Cardiac muscle cell (in vitro differentiated cells and primary cell): ENCODE results near the gene ATG16L1. TPM values are rescaled to one million over a fixed set of nuclear protein-coding genes. Genes with fewer than 3 reads are reported as not detected.
A peak's percentile ranks its signal among the peaks of the same experiment; 100 is the strongest.

Source experiments
- DNase-seq, 2 donors: peaks; one replicate each; pipeline versions ENCODE4 v3.0.0 to v3.0.0-alpha.2; 2010 to 2017; ENCODE audit warnings: low read depth in 1 of 2, low spot score in 1 of 2
- H3K27ac ChIP-seq: fragments of 200-600 bp; sonication (generic); 2 replicates; pipeline ENCODE4 v1.5.1; 2016
- H3K27me3 ChIP-seq: fragments of 200-600 bp; sonication (generic); 2 replicates; pipeline ENCODE4 v1.6.0; 2016; ENCODE audit warnings: control low read depth
- H3K36me3 ChIP-seq: fragments of 200-600 bp; sonication (generic); 2 replicates; pipeline ENCODE4 v1.5.1; 2016; ENCODE audit warnings: control low read depth
- H3K4me1 ChIP-seq: fragments of 200-600 bp; sonication (generic); 2 replicates; pipeline ENCODE4 v1.8.1; 2017; ENCODE audit warnings: low read depth, mild to moderate bottlenecking, mixed run types
- H3K4me3 ChIP-seq: fragments of 200-600 bp; sonication (generic); 2 replicates; pipeline ENCODE4 v1.5.1; 2016; ENCODE audit warnings: mild to moderate bottlenecking
- H3K9me3 ChIP-seq: fragments of 200-600 bp; sonication (generic); 2 replicates; pipeline ENCODE4 v1.5.1; 2017; ENCODE audit warnings: low read depth, mild to moderate bottlenecking, control low read depth
- polyA plus RNA-seq: library from polyadenylated mRNA; unstranded; fragments of >200 nt; fragmentation: Nextera tagmentation; extraction: Ambion mirVana; gene quantifications from 2 replicates; pipeline ENCODE4 v1.2.1, GENCODE V29; 2016
- total RNA-seq: library from RNA; depleted of rRNA; stranded (reverse); fragments of >200 nt; gene quantifications from 2 replicates; pipeline ENCODE4 v1.2.3, GENCODE V29; 2016
- TF ChIP-seq, protein P1 (sequence below): IDR thresholded peaks from 2 replicates; pipeline ENCODE4 v1.5.1; 2012; ENCODE audit warnings: low read depth, mild to moderate bottlenecking, low read length

The ATG16L1 gene
- total and polyA plus RNA-seq, 2 experiments from 2014 or later = 18.5 to 36.1 TPM

DNA sequence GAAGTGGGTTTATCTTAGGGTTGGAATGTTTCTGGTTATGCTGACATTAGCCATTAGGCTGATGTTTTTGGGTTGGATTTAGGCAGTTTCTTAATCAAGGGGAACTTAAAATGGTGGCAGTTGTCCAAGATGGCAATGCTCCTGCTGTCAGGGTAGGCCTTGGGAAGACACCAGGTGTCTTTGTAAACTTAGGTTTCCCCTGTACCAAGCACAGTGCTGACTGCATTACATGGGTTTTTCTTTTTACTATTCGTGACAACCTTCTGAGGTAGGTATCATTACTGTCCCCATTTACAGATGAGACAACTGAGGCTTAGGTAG lies 528 bp upstream of the ATG16L1 start:
- TF ChIP-seq, protein P1, sequence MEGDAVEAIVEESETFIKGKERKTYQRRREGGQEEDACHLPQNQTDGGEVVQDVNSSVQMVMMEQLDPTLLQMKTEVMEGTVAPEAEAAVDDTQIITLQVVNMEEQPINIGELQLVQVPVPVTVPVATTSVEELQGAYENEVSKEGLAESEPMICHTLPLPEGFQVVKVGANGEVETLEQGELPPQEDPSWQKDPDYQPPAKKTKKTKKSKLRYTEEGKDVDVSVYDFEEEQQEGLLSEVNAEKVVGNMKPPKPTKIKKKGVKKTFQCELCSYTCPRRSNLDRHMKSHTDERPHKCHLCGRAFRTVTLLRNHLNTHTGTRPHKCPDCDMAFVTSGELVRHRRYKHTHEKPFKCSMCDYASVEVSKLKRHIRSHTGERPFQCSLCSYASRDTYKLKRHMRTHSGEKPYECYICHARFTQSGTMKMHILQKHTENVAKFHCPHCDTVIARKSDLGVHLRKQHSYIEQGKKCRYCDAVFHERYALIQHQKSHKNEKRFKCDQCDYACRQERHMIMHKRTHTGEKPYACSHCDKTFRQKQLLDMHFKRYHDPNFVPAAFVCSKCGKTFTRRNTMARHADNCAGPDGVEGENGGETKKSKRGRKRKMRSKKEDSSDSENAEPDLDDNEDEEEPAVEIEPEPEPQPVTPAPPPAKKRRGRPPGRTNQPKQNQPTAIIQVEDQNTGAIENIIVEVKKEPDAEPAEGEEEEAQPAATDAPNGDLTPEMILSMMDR = no peak
- H3K4me3 ChIP-seq = no peak overlapping the region

DNA sequence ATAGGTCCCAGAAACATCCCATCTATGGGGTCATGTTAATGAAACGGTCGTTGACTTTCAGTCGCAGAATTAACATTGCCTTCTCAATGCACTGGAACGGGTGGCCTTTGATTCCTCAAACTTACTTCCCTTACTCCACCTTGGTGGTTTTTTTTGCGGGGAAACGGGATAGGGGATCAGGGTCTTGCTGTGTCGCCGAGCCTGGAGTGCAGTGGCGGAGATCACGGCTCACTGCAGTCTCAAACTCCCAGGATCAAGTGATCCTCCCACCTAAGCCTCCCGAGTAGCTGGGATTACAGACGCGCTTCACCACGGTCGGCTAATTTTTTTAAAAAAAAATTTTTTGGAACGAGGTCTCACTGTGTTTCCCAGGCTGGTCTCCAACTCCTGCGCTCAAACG lies 754 bp downstream of the ATG16L1 start:
- no peak for DNase-seq
- H3K27me3 ChIP-seq = no peaks in the 10 kb centered on the region
- TF ChIP-seq, protein P1 = no peak
- peaks cover 7% of the 10 kb centered on the region for H3K36me3 ChIP-seq
- H3K4me1 ChIP-seq = peaks cover 6% of the 10 kb centered on the region
- peak overlapping the region; percentile 95 for H3K4me3 ChIP-seq
- H3K27ac ChIP-seq = peak overlapping the region; percentile 85
- no peaks in the 10 kb centered on the region for H3K9me3 ChIP-seq

More for the DNA sequence above, 528 bp upstream of the ATG16L1 start:
- H3K36me3 ChIP-seq = no peaks in the 10 kb centered on the region
- no peaks in the 10 kb centered on the region for H3K9me3 ChIP-seq
- peaks cover 6% of the 10 kb centered on the region for H3K4me1 ChIP-seq
- no peaks in the 10 kb centered on the region for H3K27me3 ChIP-seq
- DNase-seq = no peak
- H3K27ac ChIP-seq = no peak overlapping the region

DNA sequence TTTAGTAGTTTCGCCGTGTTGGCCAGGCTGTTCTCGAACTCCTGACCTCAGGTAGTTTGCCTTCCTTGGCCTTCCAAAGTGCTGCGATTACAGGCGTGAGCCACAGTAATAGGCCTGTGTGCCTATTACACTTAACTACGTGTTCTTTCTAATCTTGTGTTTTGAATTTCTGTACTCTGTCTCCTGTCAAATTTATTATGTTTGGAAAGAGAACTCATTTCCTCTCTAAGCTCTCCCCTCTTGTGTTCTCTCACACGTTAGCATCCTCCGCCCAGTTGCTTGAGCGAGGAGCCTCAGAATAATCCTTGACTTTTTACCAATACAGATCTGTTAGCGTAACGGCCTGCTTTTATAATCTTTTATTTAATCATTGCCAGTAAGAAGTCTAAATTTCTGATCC lies 3.7 kb downstream of the ATG16L1 start:
- no peak for DNase-seq
- Histone ChIP-seq H3K36me3 (peaks cover 20% of the 10 kb centered on the region), H3K4me3 (no peak overlapping the region), H3K27me3 (no peaks in the 10 kb centered on the region), H3K4me1 (peaks cover 6% of the 10 kb centered on the region), H3K27ac (no peak overlapping the region), H3K9me3 (no peaks in the 10 kb centered on the region)
- TF ChIP-seq, protein P1 = no peak

DNA sequence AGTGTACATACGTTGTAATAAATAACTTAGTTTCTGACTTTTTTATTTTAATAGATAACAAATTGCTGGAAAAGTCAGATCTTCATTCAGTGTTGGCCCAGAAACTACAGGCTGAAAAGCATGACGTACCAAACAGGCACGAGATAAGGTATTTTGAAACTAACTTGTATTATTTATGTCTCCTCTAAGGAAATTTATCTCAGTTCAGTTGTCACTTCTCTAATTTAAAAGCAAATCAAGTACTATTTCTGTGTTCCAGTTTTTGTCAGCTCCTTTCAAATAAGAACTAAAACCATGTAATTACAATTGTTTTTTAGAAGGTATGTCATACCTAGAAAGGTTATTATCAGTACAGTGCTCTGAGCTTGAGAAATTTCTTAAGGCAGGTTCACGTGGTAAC lies 4.6 kb downstream of the ATG16L1 start:
- H3K27me3 ChIP-seq = no peaks in the 10 kb centered on the region
- peaks cover 21% of the 10 kb centered on the region for H3K36me3 ChIP-seq
- peaks cover 6% of the 10 kb centered on the region for H3K4me1 ChIP-seq
- TF ChIP-seq, protein P1 = no peak
- H3K27ac ChIP-seq = no peak overlapping the region
- no peak for DNase-seq
- no peak overlapping the region for H3K4me3 ChIP-seq
- no peaks in the 10 kb centered on the region for H3K9me3 ChIP-seq

DNA sequence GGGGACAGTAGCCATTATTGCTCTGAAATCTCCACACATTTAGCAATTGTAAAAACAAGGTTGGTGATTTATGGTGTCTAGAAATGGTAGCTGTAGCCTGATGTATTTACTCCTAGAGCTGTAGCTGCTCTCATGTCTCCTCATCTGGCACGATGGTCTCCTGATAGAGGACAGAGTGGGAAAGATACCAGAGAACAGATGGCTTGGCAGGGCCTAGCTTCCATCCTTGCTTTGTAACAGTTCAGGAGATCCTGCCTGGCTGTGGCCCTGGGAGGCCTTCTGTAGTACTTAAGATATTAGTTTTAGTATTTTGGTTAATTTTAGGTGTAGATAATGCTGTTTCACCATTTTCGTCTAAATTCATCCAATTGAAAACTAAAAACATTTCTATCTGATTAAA lies 6.7 kb downstream of the ATG16L1 start:
- no peak for DNase-seq
- TF ChIP-seq, protein P1 = no peak
- no peaks in the 10 kb centered on the region for H3K9me3 ChIP-seq
- H3K36me3 ChIP-seq = peaks cover 23% of the 10 kb centered on the region
- no peak overlapping the region for H3K27ac ChIP-seq
- H3K27me3 ChIP-seq = no peaks in the 10 kb centered on the region
- H3K4me3 ChIP-seq = no peak overlapping the region
- no peaks in the 10 kb centered on the region for H3K4me1 ChIP-seq

DNA sequence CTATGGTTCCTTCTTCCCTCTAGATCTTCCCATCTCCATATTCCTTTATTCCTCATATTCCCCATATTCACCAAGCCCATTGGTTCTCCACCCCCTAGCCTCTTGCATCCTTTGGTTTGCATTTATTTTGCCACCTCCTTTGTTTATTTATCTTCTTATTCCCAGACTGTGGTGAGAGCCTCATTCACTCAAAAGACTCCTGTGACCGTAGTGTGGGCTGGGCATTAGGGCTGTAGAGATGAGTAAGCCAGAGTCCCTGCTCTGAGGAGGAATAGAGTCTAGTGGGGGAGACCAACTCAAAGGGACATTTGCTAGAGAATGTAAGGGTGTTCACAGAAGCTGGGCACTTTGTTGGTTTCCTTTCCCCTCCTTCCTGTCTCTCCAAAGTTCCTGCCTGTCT lies 8.3 kb downstream of the ATG16L1 start:
- Histone ChIP-seq H3K27ac (no peak overlapping the region), H3K36me3 (peaks cover 33% of the 10 kb centered on the region), H3K4me3 (no peak overlapping the region), H3K9me3 (no peaks in the 10 kb centered on the region), H3K4me1 (no peaks in the 10 kb centered on the region), H3K27me3 (no peaks in the 10 kb centered on the region)
- TF ChIP-seq, protein P1 = no peak
- no peak for DNase-seq
